Measurements from ENCODE around the gene RPL29. TPM values are rescaled to one million over a fixed set of nuclear protein-coding genes. Genes with fewer than 3 reads are reported as not detected.

RPL29 gene
- total and polyA plus RNA-seq, 7 donors = 1,247 to 2,993 (median 2,094) TPM

GRCh38 chr3:52041118-52041731 is 45.5 kb upstream of the RPL29 start:
- WGBS, 2 donors = 68 to 79% methylated on average over 10 of the region's 10 CpGs
- Histone ChIP-seq H3K27me3 (no peaks in the 10 kb centered on the region), H3K9me3 (no peaks in the 10 kb centered on the region), H3K4me1 (peaks cover 0 to 4% (median 0%) of the 10 kb centered on the region in 4 donors), H3K4me3 (no peak overlapping the region), H3K27ac (no peak overlapping the region), H3K36me3 (no peaks in the 10 kb centered on the region)
- no peak for DNase-seq
- intact Hi-C loops (cut with DNase I) = no loop called here
- no peak for TF ChIP-seq POLR2A (IDR thresholded peaks at IDR 0.05)
- TF ChIP-seq CTCF (IDR thresholded peaks at IDR 0.05) = no peak
- no peak for TF ChIP-seq POLR2AphosphoS5 (IDR thresholded peaks at IDR 0.05)
- TF ChIP-seq EP300 (IDR thresholded peaks at IDR 0.05) = no peak

GRCh38 chr3:52040600-52040999 is 44.9 kb upstream of the RPL29 start:
- Histone ChIP-seq H3K4me1 (no peaks in the 10 kb centered on the region), H3K27ac (no peak overlapping the region)
- WGBS, 2 donors = 86 to 87% methylated on average over 8 of the region's 8 CpGs

GRCh38 chr3:52039846-52040245 is 44.2 kb upstream of the RPL29 start:
- intact Hi-C loops (cut with DNase I) = no loop called here
- Histone ChIP-seq H3K9me3 (no peaks in the 10 kb centered on the region), H3K4me1 (no peaks in the 10 kb centered on the region), H3K27me3 (no peaks in the 10 kb centered on the region), H3K27ac (no peak overlapping the region), H3K4me3 (no peak overlapping the region), H3K36me3 (no peaks in the 10 kb centered on the region)
- WGBS, 2 donors = 21 to 68% methylated on average over 17 of the region's 17 CpGs
- TF ChIP-seq POLR2AphosphoS5 (IDR thresholded peaks at IDR 0.05) (peak in 1 of 4 donors; percentile 42), POLR2A (IDR thresholded peaks at IDR 0.05) (no peak)
- DNase-seq = peak; percentile 81

More at GRCh38 chr3:52040600-52040999, 44.9 kb upstream of the RPL29 start:
- Histone ChIP-seq H3K4me3 (no peak overlapping the region), H3K27me3 (no peaks in the 10 kb centered on the region), H3K9me3 (no peaks in the 10 kb centered on the region), H3K36me3 (no peaks in the 10 kb centered on the region)
- intact Hi-C loops (cut with DNase I) = no loop called here
- no peak for TF ChIP-seq EP300 (IDR thresholded peaks at IDR 0.05)
- TF ChIP-seq CTCF (IDR thresholded peaks at IDR 0.05) = no peak
- TF ChIP-seq POLR2A (IDR thresholded peaks at IDR 0.05) = no peak
- TF ChIP-seq POLR2AphosphoS5 (IDR thresholded peaks at IDR 0.05) = no peak
- no peak for DNase-seq

GRCh38 chr3:52039426-52039825 is 43.7 kb upstream of the RPL29 start:
- intact Hi-C loops (cut with DNase I) = no loop called here
- TF ChIP-seq POLR2AphosphoS5 (IDR thresholded peaks at IDR 0.05) = no peak
- TF ChIP-seq CTCF (IDR thresholded peaks at IDR 0.05) = no peak
- no peak for TF ChIP-seq POLR2A (IDR thresholded peaks at IDR 0.05)
- TF ChIP-seq EP300 (IDR thresholded peaks at IDR 0.05) = no peak
- H3K27me3 ChIP-seq = no peaks in the 10 kb centered on the region
- no peaks in the 10 kb centered on the region for H3K36me3 ChIP-seq
- H3K9me3 ChIP-seq = no peaks in the 10 kb centered on the region
- WGBS, 2 donors = 76 to 92% methylated on average over 4 of the region's 4 CpGs
- no peak overlapping the region for H3K4me3 ChIP-seq
- H3K4me1 ChIP-seq = no peaks in the 10 kb centered on the region
- no peak overlapping the region for H3K27ac ChIP-seq
- no peak for DNase-seq

GRCh38 chr3:52038227-52038626 is 42.5 kb upstream of the RPL29 start:
- no peak for DNase-seq
- no peak overlapping the region for H3K4me3 ChIP-seq
- no peaks in the 10 kb centered on the region for H3K4me1 ChIP-seq
- intact Hi-C loops (cut with DNase I) = no loop called here
- no peaks in the 10 kb centered on the region for H3K9me3 ChIP-seq
- no peak for TF ChIP-seq EP300 (IDR thresholded peaks at IDR 0.05)
- no peak for TF ChIP-seq POLR2A (IDR thresholded peaks at IDR 0.05)
- TF ChIP-seq POLR2AphosphoS5 (IDR thresholded peaks at IDR 0.05) = no peak
- no peak for TF ChIP-seq CTCF (IDR thresholded peaks at IDR 0.05)
- H3K27ac ChIP-seq = no peak overlapping the region
- no peaks in the 10 kb centered on the region for H3K27me3 ChIP-seq
- H3K36me3 ChIP-seq = no peaks in the 10 kb centered on the region
- 90 to 91% methylated on average over 6 of the region's 6 CpGs for WGBS, 2 donors

All from sigmoid colon (tissue), 7 donors.